GM19025 (cell line): ENCODE measurements around the gene TRRAP.
"Not testable (repeated sequence)": the region's sequence is repeated elsewhere in the genome, so short reads cannot be mapped to it uniquely, and the experiment has no call there.

Experiments used
- ATAC-seq: cut with Tn5 transposase; IDR thresholded peaks from one replicate; pipeline ENCODE4 v1.9.1; 2021; ENCODE audit warnings: mild to moderate bottlenecking, low read depth, moderate library complexity; ENCODE audit not compliant: unreplicated experiment

TRRAP gene

DNA sequence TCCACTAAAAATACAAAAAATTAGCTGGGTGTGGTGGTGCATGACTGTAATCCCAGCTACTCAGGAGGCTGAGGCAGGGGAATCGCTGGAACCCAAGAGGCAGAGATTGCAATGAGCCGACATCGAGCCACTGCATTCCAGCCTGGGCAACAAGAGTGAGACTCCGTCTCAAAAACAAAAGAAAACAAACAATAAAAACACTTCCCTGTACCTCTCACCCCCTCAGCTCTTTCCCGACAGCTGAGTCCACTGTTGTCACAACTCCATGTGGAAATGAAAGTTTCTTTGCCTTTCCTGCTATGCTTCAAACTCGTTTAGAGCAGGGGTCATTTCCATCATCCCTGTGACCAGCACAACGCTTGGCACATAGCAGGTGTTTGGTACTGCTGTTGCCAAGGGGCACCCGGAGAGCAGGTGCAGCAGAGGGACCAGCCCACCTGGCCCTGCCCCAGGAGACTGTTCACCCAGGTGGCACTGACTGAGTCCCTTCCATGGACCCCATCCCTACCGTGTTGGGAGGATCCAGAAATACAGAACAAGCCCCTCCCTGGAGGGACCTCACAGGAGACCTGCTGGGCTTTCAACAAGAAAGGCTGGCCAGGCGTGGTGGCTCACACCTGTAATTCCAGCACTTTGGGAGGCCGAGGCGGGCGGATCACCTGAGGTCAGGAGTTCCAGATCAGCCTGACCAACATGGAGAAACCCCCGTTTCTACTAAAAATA, 13.4 kb upstream of the TRRAP start:
- no peak for ATAC-seq

- ATAC-seq: no peak
These were observed 12.0 kb upstream of the TRRAP start for GRCh38 chr7:98866351-98866750.

GRCh38 chr7:98866765-98867164, 11.6 kb upstream of the TRRAP start:
- ATAC-seq: no peak

DNA sequence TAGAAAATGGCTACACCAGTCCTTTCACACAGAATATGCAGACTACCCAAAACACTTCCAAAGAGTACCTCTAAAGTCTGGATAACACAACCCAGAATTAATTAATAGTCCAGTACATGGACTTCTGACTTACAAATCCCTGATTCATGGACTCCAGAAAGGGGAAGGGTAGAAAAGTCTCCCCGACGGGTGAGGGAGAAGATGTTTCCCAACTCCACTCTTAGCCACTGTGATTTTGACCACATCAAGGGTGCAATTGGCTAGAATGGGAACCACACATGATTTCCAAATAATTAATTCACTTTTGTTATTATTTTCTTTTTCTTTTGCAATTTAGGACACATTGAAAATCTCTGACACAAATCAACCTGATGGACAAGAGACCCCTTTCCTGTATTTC, 9.9 kb upstream of the TRRAP start:
- ATAC-seq: no peak

GRCh38 chr7:98869027-98869596, 9.2 kb upstream of the TRRAP start:
- no peak for ATAC-seq

DNA sequence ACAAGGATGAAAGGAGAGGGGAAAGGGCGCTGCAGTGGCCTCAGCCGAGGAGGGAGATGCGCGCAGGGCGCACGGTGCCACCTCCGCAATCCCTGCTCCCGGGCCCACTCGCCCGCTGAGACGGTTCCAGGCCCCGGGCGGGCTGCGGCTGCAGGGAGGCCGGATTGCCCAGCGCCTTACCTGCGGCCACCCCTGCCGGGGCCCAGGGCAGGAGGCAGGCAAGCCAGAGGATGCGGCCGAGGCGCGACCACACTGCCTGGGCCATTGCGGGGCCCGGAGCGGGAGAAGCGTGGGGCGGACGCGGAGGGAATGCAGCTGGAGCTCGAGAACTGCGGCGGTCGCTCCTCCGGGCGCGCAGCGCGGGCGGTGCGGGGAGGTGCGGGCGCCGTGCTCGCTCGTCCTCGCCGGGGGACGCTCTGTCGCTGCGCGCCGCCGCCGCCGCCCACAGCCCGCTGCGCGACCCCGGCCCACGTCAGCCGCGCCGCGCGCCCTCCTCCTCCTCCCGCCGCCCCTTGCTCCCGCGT, 8.7 kb upstream of the TRRAP start, which contains the start of gene TMEM130:
TMEM130 (minus strand) TSS at position 418 of the 524 bp plus-strand sequence; CDS start at position 265, 153 bp downstream.
- no peak for ATAC-seq

DNA sequence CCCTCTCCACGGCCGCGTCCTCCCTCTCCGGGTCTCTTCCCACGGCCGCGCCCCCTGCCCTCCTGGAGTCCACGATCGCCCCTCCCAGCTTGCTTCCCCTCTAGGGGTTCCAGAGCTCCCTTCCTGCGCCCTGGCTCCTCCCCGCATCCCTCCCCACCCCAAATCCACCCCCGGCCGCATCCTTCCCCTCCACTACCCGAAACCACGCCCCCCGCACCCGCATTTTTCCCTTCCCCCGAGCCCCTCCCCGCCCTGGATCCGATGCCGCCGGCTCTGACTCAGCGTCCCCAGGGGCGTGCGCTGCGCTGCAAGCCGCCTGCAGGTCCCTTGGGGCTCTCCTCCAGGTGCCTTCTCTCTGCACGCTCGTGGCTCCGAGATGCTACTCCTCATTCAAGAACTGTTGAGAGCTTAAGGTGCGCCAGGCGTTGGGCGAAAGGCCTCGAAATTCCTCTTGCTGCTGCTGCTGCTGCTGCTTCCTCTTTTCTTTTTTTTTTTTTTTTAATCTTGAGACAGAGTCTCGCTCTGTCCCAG, 8.1 kb upstream of the TRRAP start:
- peak; percentile 69 for ATAC-seq

- no peak for ATAC-seq
These were observed 7.4 kb upstream of the TRRAP start for GRCh38 chr7:98870807-98871491.

DNA sequence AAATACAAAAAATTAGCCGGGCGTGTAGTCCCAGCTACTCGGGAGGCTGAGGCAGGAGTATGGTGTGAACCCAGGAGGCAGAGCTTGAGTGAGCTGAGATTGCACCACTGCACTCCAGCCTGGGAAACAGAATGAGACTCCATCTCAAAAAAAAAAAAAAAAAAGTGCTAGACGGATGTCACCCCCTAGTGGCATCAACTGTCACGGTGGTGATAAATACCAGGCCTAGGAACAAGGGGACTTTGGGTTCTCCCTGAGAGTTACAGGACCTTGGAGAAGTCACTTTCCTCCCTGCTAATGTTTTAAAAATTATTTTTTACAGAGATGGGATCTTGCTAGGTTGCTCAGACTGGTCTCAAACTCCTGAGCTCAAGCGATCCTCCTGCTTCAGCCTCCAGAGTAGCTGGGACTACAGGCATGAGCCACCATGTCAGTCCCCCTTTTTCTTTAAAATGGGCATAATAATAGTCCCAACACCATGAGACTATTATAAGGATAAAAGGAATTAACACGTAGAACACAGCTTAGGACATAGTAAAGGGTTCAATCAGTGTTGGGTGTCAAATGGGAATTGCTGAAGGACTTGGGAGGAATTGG, 5.9 kb upstream of the TRRAP start:
- ATAC-seq: no peak

GRCh38 chr7:98873610-98874009, 4.7 kb upstream of the TRRAP start:
- not testable (repeated sequence) for ATAC-seq

DNA sequence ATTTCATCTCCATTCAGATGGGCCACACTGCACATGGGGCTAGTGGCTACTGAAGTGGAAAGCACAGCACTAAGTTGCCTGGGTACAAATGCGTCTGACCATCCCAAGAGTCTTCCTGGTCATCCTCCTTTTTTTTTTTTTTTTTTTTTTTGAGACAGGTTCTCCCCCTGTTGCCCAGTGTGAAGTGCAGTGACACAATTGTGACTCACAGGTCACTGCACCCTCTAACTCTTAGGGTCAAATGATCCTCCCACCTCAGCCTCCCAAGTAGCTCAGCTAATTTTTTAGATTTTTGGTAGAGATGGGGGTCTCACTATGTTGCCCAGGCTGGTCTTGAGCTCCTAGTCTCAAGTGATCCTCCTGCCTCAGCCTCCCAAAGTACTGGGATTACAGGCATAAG, 3.4 kb upstream of the TRRAP start:
- no peak for ATAC-seq

DNA sequence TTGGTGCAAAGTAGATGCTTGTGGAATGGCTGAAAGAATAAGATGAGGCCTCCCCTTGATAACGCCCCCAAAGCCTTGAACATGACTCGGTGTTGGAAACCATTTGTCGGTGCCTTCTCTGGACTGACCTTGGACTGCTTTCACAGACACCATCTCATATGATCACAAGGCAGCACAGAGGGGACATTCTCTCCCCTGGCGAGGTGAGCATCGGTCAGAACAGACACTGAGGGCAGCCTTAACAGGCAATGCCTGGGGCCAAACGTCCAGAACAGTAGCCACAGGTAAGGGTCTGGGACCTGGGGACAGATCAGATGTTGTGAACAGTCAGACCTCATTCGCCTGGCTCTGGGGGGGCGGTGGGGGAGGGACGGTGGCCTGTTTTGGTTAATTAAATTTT, 2.8 kb upstream of the TRRAP start:
- ATAC-seq: no peak

DNA sequence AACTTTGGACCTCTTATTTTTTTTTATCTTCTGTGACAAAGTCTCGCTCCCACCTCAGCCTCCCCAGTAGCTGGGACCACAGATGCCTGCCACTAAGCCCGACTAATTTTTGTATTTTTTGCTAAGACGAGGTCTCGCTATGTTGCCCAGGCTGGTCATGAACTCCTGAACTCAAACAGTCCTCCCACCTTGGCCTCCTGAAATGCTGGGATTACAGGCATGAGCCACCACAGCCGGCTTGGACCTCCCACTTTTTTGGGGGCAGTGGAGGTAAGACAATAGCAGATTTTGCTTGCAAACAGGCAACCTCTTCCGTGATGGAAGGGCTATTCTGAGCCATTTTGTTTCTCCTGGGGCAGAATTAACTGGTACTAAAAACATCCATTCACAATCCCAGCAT, 1.2 kb upstream of the TRRAP start:
- ATAC-seq: no peak

- no peak for ATAC-seq
These were observed 504 bp upstream of the TRRAP start for GRCh38 chr7:98877692-98878364.

DNA sequence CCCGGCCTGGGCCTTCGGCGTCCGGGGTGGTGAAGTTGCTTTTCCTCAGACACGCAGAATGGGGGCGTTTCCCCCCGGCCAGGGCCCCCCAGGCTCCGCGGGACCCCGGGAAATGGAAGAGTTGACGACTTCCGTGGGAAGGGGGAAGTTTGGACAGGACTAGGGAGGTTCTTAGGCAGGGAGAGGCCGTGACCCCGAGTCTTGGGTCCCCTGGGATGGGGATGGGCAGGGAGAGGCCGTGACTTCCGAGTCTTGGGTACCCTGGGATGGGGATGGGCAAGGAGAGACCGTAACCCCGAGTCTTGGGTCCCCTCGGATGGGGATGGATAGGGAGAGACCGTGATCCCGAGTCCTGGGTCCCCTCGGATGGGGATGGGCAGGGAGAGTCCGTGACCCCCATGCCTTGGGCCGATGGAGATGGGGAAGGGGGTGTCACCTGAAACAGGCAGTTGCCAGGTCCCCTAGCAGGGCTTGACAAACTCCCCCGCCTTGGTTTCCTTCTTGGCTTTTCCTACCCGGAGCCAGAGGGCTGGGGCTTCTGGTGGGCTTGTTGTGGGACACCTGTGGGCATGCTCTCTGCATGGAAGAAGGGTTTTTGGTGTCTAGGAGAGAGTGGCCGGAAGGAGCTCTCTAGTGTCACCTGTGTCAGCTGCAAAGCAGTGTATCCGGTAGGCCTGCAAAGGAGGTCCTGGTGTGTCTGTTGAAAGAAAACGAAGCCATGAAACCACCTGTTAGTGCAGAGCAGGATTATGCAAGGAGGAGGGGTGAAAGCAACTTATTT, 1.1 kb downstream of the TRRAP start:
- peak; percentile 62 for ATAC-seq

DNA sequence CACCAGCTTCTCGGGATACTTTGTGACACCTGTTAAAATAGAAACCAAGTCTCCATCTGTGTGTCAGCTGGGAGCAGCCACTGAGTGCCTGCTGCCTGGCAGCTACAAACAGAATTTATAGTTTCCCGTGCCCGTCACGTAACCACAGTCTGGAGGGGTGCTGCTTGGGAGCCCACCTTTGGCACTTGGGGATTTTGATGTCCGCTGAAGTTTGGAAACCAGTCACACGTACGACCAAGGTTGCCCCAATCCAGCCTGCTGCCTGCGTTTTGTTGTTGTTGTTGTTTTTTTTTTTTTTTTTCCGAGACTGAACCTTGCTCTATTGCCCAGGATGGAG, 1.6 kb downstream of the TRRAP start:
- no peak for ATAC-seq

DNA sequence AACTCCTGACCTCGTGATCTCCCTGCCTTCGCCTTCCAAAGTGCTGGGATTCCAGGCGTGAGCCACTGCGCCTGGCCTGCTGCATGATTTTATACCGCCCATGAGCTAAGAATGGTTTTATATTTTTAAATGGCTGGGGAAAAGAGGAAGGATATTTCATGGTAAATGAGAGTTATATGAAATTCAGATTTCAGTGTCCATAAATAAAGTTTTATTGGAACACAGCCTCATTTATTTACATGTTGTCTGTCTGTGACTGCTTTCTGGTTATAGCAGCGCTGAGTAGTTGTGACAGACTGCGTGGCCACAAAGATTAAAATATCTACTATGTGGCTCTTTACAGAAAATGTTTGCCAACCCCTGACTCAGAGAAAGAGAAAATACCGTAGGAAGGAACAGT, 2.2 kb downstream of the TRRAP start:
- ATAC-seq: no peak

- ATAC-seq: no peak
These were observed 3.4 kb downstream of the TRRAP start for GRCh38 chr7:98881561-98882315.

- no peak for ATAC-seq
These were observed 6.1 kb downstream of the TRRAP start for GRCh38 chr7:98884416-98884815.
